KMS-11 (cell line): ENCODE data around the gene MECR.

ENCODE experiments used
- H2AFZ ChIP-seq: fragments of 200-600 bp; sonication (generic); 2 replicates; pipeline ENCODE4 v1.6.1; 2016; ENCODE audit warnings: antibody characterized with exemption, mixed run types, low read depth
- H3K27ac ChIP-seq: fragments of 200-600 bp; sonication (generic); 2 replicates; pipeline ENCODE4 v1.6.1; 2016; ENCODE audit warnings: mild to moderate bottlenecking, mixed run types
- H3K27me3 ChIP-seq: fragments of 200-600 bp; sonication (generic); 2 replicates; pipeline ENCODE4 v1.6.1; 2017; ENCODE audit warnings: mild to moderate bottlenecking, low read depth, mixed run types, moderate library complexity; ENCODE audit not compliant: insufficient read depth
- H3K36me3 ChIP-seq: fragments of 200-600 bp; sonication (generic); 2 replicates; pipeline ENCODE4 v1.6.1; 2017; ENCODE audit warnings: mild to moderate bottlenecking, mixed run types; ENCODE audit not compliant: insufficient read depth
- H3K4me1 ChIP-seq: fragments of 200-600 bp; sonication (generic); 2 replicates; pipeline ENCODE4 v1.6.1; 2016; ENCODE audit warnings: mild to moderate bottlenecking, low read depth, mixed run types; ENCODE audit not compliant: poor library complexity, severe bottlenecking
- H3K4me2 ChIP-seq: fragments of 200-600 bp; sonication (generic); 2 replicates; pipeline ENCODE4 v1.7.0; 2016; ENCODE audit warnings: mild to moderate bottlenecking, mixed run types
- H3K4me3 ChIP-seq: fragments of 200-600 bp; sonication (generic); IDR thresholded peaks from 2 replicates; pipeline ENCODE4 v1.6.1; 2017; ENCODE audit warnings: low read depth, low read length, mixed read lengths; ENCODE audit not compliant: insufficient read depth
- H3K79me2 ChIP-seq: fragments of 200-600 bp; sonication (generic); 2 replicates; pipeline ENCODE4 v1.6.1; 2016; ENCODE audit warnings: low read depth, mixed run types; ENCODE audit not compliant: insufficient read depth
- H3K9ac ChIP-seq: fragments of 200-600 bp; sonication (generic); 2 replicates; pipeline ENCODE4 v1.6.1; 2016; ENCODE audit warnings: mild to moderate bottlenecking, mixed run types
- H4K20me1 ChIP-seq: fragments of 200-600 bp; sonication (generic); 2 replicates; pipeline ENCODE4 v1.6.1; 2016; ENCODE audit warnings: mild to moderate bottlenecking, mixed run types; ENCODE audit not compliant: insufficient read depth
- CTCF ChIP-seq: fragments of 200-600 bp; sonication (generic); conservative IDR thresholded peaks from 2 replicates; pipeline ENCODE4 v1.6.1; 2017; ENCODE audit warnings: low read depth, mild to moderate bottlenecking, antibody characterized with exemption, low read length, moderate library complexity, mixed read lengths

MECR gene

GRCh38 chr1:29253180-29253579 lies 22.4 kb upstream of the MECR start:
- H3K4me2 ChIP-seq, result no peak overlapping the region
- H3K27me3 ChIP-seq, result peaks cover 18% of the 10 kb centered on the region; the same call in 1 of the 2 replicates
- H3K4me1 ChIP-seq, result no peaks in the 10 kb centered on the region
- H2AFZ ChIP-seq, result no peak overlapping the region
- no peak for TF ChIP-seq CTCF
- H3K4me3 ChIP-seq, result no peak overlapping the region
- no peaks in the 10 kb centered on the region for H4K20me1 ChIP-seq
- no peaks in the 10 kb centered on the region for H3K79me2 ChIP-seq
- H3K9ac ChIP-seq, result no peak overlapping the region
- no peak overlapping the region for H3K27ac ChIP-seq
- no peaks in the 10 kb centered on the region for H3K36me3 ChIP-seq

- Histone ChIP-seq H2AFZ (no peak overlapping the region), H3K4me1 (no peaks in the 10 kb centered on the region), H3K4me2 (no peak overlapping the region), H3K36me3 (no peaks in the 10 kb centered on the region), H3K4me3 (no peak overlapping the region), H3K9ac (no peak overlapping the region), H3K27ac (no peak overlapping the region), H4K20me1 (no peaks in the 10 kb centered on the region), H3K79me2 (no peaks in the 10 kb centered on the region), H3K27me3 (peaks cover 12% of the 10 kb centered on the region; the same call in 1 of the 2 replicates)
- no peak for TF ChIP-seq CTCF
Measured at GRCh38 chr1:29251164-29252124, 20.7 kb upstream of the MECR start.

GRCh38 chr1:29249951-29250581 lies 19.3 kb upstream of the MECR start:
- Histone ChIP-seq H3K36me3 (no peaks in the 10 kb centered on the region), H3K79me2 (no peaks in the 10 kb centered on the region), H3K4me3 (no peak overlapping the region), H3K27me3 (peaks cover 16% of the 10 kb centered on the region; the same call in 1 of the 2 replicates), H4K20me1 (no peaks in the 10 kb centered on the region), H3K4me2 (no peak overlapping the region), H3K4me1 (no peaks in the 10 kb centered on the region), H2AFZ (no peak overlapping the region), H3K27ac (no peak overlapping the region), H3K9ac (no peak overlapping the region)
- TF ChIP-seq CTCF, result no peak

GRCh38 chr1:29249170-29249691 lies 18.5 kb upstream of the MECR start:
- Histone ChIP-seq H3K9ac (no peak overlapping the region), H3K79me2 (no peaks in the 10 kb centered on the region), H3K27me3 (peaks cover 24% of the 10 kb centered on the region; the same call in 1 of the 2 replicates), H3K27ac (no peak overlapping the region), H3K4me2 (no peak overlapping the region), H3K36me3 (no peaks in the 10 kb centered on the region), H3K4me1 (no peaks in the 10 kb centered on the region), H3K4me3 (no peak overlapping the region), H4K20me1 (no peaks in the 10 kb centered on the region), H2AFZ (no peak overlapping the region)
- no peak for TF ChIP-seq CTCF
